GM23338 (cell line): Measurements from ENCODE around the gene AOPEP.

Source experiments
- CREB1 ChIP-seq: fragments of 250-450 bp; sonication (Bioruptor Pico); IDR thresholded peaks from 2 replicates; pipeline ENCODE4 v1.5.0; 2020; ENCODE audit warnings: low read depth, mild to moderate bottlenecking, moderate library complexity
- EZH2 ChIP-seq: fragments of 200-600 bp; sonication (generic); IDR thresholded peaks from one replicate; pipeline ENCODE4 v1.8.0; 2017; ENCODE audit warnings: antibody characterized with exemption, mild to moderate bottlenecking, low read depth; ENCODE audit not compliant: unreplicated experiment
- EZH2phosphoT487 ChIP-seq: fragments of 200-600 bp; sonication (generic); IDR thresholded peaks from one replicate; pipeline ENCODE4 v1.8.1; 2018; ENCODE audit warnings: antibody characterized with exemption; ENCODE audit not compliant: unreplicated experiment
- NANOG ChIP-seq: IDR thresholded peaks from 2 replicates; pipeline ENCODE4 v1.6.1; 2016; ENCODE audit warnings: antibody characterized with exemption, borderline replicate concordance
- TF ChIP-seq, protein P1 (sequence below), 2 experiments: fragments of 200-600 bp in 1 of 2; sonication (generic) in 1 of 2; conservative IDR thresholded peaks; 2 replicates each; pipeline versions ENCODE4 v1.5.1 to v1.6.1; 2016 to 2017; ENCODE audit warnings: antibody characterized with exemption in 2 of 2, low read depth in 2 of 2, mild to moderate bottlenecking in 2 of 2, moderate library complexity in 1 of 2
- TF ChIP-seq, protein P2 (sequence below): IDR thresholded peaks from one replicate; pipeline ENCODE4 v1.6.1; 2018; ENCODE audit warnings: antibody characterized with exemption; ENCODE audit not compliant: unreplicated experiment
- TF ChIP-seq, protein P3 (sequence below): IDR thresholded peaks from 2 replicates; pipeline ENCODE4 v1.6.1; 2016; ENCODE audit warnings: antibody characterized with exemption

- TF ChIP-seq, protein P1, sequence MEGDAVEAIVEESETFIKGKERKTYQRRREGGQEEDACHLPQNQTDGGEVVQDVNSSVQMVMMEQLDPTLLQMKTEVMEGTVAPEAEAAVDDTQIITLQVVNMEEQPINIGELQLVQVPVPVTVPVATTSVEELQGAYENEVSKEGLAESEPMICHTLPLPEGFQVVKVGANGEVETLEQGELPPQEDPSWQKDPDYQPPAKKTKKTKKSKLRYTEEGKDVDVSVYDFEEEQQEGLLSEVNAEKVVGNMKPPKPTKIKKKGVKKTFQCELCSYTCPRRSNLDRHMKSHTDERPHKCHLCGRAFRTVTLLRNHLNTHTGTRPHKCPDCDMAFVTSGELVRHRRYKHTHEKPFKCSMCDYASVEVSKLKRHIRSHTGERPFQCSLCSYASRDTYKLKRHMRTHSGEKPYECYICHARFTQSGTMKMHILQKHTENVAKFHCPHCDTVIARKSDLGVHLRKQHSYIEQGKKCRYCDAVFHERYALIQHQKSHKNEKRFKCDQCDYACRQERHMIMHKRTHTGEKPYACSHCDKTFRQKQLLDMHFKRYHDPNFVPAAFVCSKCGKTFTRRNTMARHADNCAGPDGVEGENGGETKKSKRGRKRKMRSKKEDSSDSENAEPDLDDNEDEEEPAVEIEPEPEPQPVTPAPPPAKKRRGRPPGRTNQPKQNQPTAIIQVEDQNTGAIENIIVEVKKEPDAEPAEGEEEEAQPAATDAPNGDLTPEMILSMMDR (conservative IDR thresholded peaks at IDR 0.05; ENCODE audit: low read depth in 2 of 2), result no peak
- TF ChIP-seq EZH2phosphoT487, result no peak
- TF ChIP-seq EZH2, result no peak
- TF ChIP-seq, protein P2, sequence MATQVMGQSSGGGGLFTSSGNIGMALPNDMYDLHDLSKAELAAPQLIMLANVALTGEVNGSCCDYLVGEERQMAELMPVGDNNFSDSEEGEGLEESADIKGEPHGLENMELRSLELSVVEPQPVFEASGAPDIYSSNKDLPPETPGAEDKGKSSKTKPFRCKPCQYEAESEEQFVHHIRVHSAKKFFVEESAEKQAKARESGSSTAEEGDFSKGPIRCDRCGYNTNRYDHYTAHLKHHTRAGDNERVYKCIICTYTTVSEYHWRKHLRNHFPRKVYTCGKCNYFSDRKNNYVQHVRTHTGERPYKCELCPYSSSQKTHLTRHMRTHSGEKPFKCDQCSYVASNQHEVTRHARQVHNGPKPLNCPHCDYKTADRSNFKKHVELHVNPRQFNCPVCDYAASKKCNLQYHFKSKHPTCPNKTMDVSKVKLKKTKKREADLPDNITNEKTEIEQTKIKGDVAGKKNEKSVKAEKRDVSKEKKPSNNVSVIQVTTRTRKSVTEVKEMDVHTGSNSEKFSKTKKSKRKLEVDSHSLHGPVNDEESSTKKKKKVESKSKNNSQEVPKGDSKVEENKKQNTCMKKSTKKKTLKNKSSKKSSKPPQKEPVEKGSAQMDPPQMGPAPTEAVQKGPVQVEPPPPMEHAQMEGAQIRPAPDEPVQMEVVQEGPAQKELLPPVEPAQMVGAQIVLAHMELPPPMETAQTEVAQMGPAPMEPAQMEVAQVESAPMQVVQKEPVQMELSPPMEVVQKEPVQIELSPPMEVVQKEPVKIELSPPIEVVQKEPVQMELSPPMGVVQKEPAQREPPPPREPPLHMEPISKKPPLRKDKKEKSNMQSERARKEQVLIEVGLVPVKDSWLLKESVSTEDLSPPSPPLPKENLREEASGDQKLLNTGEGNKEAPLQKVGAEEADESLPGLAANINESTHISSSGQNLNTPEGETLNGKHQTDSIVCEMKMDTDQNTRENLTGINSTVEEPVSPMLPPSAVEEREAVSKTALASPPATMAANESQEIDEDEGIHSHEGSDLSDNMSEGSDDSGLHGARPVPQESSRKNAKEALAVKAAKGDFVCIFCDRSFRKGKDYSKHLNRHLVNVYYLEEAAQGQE, result no peak
- TF ChIP-seq, protein P3, sequence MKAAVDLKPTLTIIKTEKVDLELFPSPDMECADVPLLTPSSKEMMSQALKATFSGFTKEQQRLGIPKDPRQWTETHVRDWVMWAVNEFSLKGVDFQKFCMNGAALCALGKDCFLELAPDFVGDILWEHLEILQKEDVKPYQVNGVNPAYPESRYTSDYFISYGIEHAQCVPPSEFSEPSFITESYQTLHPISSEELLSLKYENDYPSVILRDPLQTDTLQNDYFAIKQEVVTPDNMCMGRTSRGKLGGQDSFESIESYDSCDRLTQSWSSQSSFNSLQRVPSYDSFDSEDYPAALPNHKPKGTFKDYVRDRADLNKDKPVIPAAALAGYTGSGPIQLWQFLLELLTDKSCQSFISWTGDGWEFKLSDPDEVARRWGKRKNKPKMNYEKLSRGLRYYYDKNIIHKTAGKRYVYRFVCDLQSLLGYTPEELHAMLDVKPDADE, result no peak
- TF ChIP-seq CREB1, result no peak
- no peak for TF ChIP-seq NANOG
Observed at GRCh38 chr9:94706922-94707321, 19.6 kb upstream of the AOPEP start.
